OCI-LY1 (cell line): ENCODE data around the gene TCF23.

ENCODE experiments used
- EZH2 ChIP-seq: fragments of 200-600 bp; sonication (generic), shearing (Covaris generic); IDR thresholded peaks from 2 replicates; pipeline ENCODE4 v1.8.0; 2017; ENCODE audit warnings: borderline replicate concordance, mixed run types, mild to moderate bottlenecking, antibody characterized with exemption, low read length, moderate library complexity, mixed read lengths
- TF ChIP-seq, protein P1 (sequence below): fragments of 200-600 bp; sonication (generic), shearing (Covaris generic); IDR thresholded peaks from 2 replicates; pipeline ENCODE4 v1.5.1; 2017; ENCODE audit warnings: mild to moderate bottlenecking, antibody characterized with exemption, low read length, moderate library complexity, mixed read lengths

DNA sequence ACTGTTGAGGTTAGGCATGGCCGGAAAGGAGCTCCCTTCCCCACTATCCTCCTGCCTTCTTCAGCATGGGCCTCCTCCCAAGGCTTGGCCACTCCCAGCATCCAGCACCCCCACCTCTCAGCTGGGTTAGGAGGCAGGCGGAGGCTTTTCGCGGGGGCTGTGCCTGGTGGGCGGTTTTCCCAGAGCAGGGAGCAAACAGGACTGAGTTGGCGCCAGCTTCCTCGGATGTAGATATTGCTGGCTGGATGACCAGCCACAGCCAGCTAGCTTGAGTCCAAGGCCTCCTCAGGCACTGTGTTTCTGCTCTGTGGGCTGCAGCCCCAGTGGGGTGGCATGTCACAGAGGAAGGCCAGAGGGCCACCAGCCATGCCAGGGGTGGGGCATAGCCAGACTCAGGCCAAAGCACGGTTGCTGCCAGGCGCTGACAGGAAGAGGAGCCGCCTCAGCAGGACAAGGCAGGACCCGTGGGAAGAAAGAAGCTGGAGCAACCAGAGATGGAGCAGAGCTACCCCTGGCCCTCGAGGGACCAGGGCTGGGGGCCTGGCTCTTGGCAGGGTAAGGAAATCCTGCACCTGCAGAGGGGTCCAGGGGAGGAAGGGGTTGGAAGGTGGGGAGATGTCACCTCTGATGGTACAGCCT, at the start of gene TCF23:
- TF ChIP-seq, protein P1, sequence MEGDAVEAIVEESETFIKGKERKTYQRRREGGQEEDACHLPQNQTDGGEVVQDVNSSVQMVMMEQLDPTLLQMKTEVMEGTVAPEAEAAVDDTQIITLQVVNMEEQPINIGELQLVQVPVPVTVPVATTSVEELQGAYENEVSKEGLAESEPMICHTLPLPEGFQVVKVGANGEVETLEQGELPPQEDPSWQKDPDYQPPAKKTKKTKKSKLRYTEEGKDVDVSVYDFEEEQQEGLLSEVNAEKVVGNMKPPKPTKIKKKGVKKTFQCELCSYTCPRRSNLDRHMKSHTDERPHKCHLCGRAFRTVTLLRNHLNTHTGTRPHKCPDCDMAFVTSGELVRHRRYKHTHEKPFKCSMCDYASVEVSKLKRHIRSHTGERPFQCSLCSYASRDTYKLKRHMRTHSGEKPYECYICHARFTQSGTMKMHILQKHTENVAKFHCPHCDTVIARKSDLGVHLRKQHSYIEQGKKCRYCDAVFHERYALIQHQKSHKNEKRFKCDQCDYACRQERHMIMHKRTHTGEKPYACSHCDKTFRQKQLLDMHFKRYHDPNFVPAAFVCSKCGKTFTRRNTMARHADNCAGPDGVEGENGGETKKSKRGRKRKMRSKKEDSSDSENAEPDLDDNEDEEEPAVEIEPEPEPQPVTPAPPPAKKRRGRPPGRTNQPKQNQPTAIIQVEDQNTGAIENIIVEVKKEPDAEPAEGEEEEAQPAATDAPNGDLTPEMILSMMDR = no peak
- no peak for TF ChIP-seq EZH2
